K562 (cell line): ENCODE data around the gene E2F1. TPM values are rescaled to one million over a fixed set of nuclear protein-coding genes. Genes with fewer than 3 reads are reported as not detected.

Source experiments
- ARNT ChIP-seq, 2 experiments: fragments of 450-650 bp; IDR thresholded peaks; 2 replicates each; pipeline ENCODE4 v1.6.1; 2016; ENCODE audit warnings: mild to moderate bottlenecking in 1 of 2
- CTBP1 ChIP-seq: fragments of 450-650 bp; IDR thresholded peaks from 2 replicates; pipeline ENCODE4 v1.6.1; 2016; ENCODE audit warnings: borderline replicate concordance
- FOXA3 ChIP-seq, 2 experiments: fragments of 450-650 bp in 1 of 2; sonication (generic) in 1 of 2; formaldehyde crosslinking; IDR thresholded peaks in 1 of 2; conservative IDR thresholded peaks in 1 of 2; 2 replicates each; pipeline versions ENCODE4 v1.4.0 to v1.8.0; 2020 to 2022; ENCODE audit warnings: mild to moderate bottlenecking in 2 of 2, missing genetic modification reagents in 1 of 2
- GTF2B ChIP-seq: IDR thresholded peaks from 2 replicates; pipeline ENCODE4 v1.6.1; 2011; ENCODE audit not compliant: insufficient read length; ENCODE audit errors: extremely low read depth
- POLR3A ChIP-seq: IDR thresholded peaks from 2 replicates; pipeline ENCODE4 v1.6.1; 2011; ENCODE audit warnings: borderline replicate concordance, mild to moderate bottlenecking, moderate library complexity; ENCODE audit not compliant: insufficient read length, insufficient read depth; ENCODE audit errors: extremely low read depth
- RAD51 ChIP-seq: fragments of 450-650 bp; IDR thresholded peaks from 2 replicates; pipeline ENCODE4 v1.7.1; 2016; ENCODE audit warnings: low read depth, mild to moderate bottlenecking, borderline replicate concordance
- TCFL5 ChIP-seq: fragments of 250-450 bp; sonication (Bioruptor Pico); conservative IDR thresholded peaks from 2 replicates; pipeline ENCODE4 v1.6.1; 2021; ENCODE audit warnings: mild to moderate bottlenecking, moderate library complexity, matching md5 sums
- ZNF707 ChIP-seq: fragments of 250-450 bp; sonication (Bioruptor Pico); conservative IDR thresholded peaks from 2 replicates; pipeline ENCODE4 v1.8.0; 2022; ENCODE audit warnings: inconsistent platforms, mild to moderate bottlenecking, moderate library complexity
- polyA plus RNA-seq, 8 experiments: library from polyadenylated mRNA; depleted of rRNA in 4 of 8; stranded (reverse) in 5 of 8; unstranded in 3 of 8; fragments of >200 nt; fragmentation: Nextera tagmentation in 2 of 8; fragmentation: Illumina TruSeq in 1 of 8; extraction: Ambion mirVana in 2 of 8; extraction: Trizol in 1 of 8; gene quantifications; 2 replicates each; pipeline versions ENCODE4 v1.2.1 to v1.2.3, GENCODE V29; 2011 to 2014; ENCODE audit warnings: inconsistent platforms in 1 of 8, missing spikeins in 1 of 8
- total RNA-seq, 7 experiments: library from RNA; depleted of rRNA in 6 of 7; stranded (reverse); fragments of >200 nt in 6 of 7; fragmentation: Illumina TruSeq in 2 of 7; extraction: Trizol in 2 of 7; gene quantifications; 2 replicates each; pipeline versions ENCODE4 v1.2.1 to v1.2.3, GENCODE V29; 2011 to 2021; ENCODE audit warnings: low replicate concordance in 1 of 7
- TF ChIP-seq, protein P1 (sequence below): fragments of 150-350 bp; conservative IDR thresholded peaks from 2 replicates; pipeline ENCODE4 v1.6.1; 2014; ENCODE audit warnings: low read length

Gene E2F1
- total and polyA plus RNA-seq, 9 of the 15 experiments (the other 6 are each of a cell fraction or from before 2014, with no cell fraction given): 0.14 to 30.6 (median 13.1) TPM

- no peak for TF ChIP-seq ARNT (IDR thresholded peaks at IDR 0.05)
- no peak for TF ChIP-seq TCFL5 (CRISPR knock-in tag)
- no peak for TF ChIP-seq RAD51
- TF ChIP-seq POLR3A: no peak
- no peak for TF ChIP-seq ZNF707 (CRISPR knock-in tag)
- no peak for TF ChIP-seq CTBP1
- TF ChIP-seq GTF2B: no peak
- TF ChIP-seq, protein P1, sequence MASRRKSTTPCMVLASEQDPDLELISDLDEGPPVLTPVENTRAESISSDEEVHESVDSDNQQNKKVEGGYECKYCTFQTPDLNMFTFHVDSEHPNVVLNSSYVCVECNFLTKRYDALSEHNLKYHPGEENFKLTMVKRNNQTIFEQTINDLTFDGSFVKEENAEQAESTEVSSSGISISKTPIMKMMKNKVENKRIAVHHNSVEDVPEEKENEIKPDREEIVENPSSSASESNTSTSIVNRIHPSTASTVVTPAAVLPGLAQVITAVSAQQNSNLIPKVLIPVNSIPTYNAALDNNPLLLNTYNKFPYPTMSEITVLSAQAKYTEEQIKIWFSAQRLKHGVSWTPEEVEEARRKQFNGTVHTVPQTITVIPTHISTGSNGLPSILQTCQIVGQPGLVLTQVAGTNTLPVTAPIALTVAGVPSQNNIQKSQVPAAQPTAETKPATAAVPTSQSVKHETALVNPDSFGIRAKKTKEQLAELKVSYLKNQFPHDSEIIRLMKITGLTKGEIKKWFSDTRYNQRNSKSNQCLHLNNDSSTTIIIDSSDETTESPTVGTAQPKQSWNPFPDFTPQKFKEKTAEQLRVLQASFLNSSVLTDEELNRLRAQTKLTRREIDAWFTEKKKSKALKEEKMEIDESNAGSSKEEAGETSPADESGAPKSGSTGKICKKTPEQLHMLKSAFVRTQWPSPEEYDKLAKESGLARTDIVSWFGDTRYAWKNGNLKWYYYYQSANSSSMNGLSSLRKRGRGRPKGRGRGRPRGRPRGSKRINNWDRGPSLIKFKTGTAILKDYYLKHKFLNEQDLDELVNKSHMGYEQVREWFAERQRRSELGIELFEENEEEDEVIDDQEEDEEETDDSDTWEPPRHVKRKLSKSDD: no peak
- no peak for TF ChIP-seq FOXA3 (CRISPR knock-in tag; conservative IDR thresholded peaks at IDR 0.05 in 1 of 2, IDR thresholded peaks at IDR 0.05 in 1 of 2)
- TF ChIP-seq, all 486 proteins: peak for 0
Observed at GRCh38 chr20:33694639-33695012, 8.4 kb upstream of the E2F1 start (continued).
